Measurements from ENCODE around the gene ALX3.

ALX3 gene

DNA sequence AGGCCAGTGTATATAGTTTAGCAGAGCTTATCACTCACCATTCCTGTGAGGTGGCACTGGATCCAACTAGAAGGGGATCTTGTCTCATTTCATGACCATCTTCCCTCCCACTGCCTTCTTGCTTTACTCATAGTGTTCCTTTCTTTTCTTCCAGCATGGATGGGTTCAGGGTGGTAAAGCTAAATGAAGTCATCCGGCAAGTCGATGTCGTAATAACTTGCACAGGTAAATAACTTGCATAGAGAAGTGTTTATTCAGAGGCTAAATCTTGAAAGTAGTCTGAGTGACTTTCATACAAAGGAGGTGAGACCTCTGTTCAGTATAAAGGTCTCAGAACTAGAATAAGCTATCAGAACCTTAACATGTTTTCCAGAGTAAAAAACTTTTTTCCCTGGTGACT is 52.7 kb downstream of the ALX3 start:
- FAIRE-seq, result no peak

DNA sequence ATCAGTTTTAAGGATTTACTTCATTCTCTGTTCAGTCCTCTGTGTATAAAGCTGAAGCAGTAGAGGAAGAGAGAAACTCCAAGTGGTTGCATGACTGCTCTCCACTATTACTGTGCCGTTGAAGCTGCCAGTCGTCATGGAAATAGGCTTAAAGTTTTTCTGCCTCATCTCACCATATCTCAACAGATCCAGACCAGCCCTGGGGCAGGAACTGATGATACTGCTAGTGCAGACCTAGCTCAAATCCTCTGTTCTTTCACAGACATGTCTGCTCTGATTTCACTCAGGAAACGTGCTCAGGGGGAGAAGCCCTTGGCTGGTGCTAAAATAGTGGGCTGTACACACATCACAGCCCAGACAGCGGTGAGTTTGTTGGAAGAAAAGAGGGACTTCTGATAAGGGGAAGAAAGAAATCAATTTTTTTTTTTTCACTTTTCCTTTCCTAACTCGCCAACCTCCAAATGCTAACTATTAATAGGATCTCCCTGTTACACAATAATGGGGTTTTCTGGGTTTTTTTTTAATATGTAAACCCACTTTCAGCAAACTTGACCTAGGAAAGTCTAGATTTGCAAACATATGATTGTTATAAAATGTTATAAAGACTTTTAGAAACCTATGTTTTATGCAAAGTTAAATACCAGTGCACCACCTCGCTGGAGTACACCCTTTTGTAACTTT is 58.2 kb downstream of the ALX3 start:
- FAIRE-seq (no peak), DNase-seq (ENCODE audit: insufficient read length, low spot score) (peak; percentile 17)
- TF ChIP-seq POLR2A (IDR thresholded peaks at IDR 0.05; ENCODE audit: low read depth, low read length) (no peak), PAX5 (IDR thresholded peaks at IDR 0.05; ENCODE audit: insufficient read depth, low read length, severe bottlenecking) (no peak), SPI1 (IDR thresholded peaks at IDR 0.05; ENCODE audit: low read depth, low read length) (no peak; the same call in 1 of the 2 replicates), POU2F2 (IDR thresholded peaks at IDR 0.05; ENCODE audit: low read depth, low read length) (no peak), POLR2AphosphoS5 (IDR thresholded peaks at IDR 0.05; ENCODE audit: low read depth, low read length) (no peak), TAF1 (IDR thresholded peaks at IDR 0.05; ENCODE audit: low read depth, low read length) (no peak)

More for the DNA sequence above, 52.7 kb downstream of the ALX3 start:
- DNase-seq (ENCODE audit: insufficient read length, low spot score), result no peak
- TF ChIP-seq PAX5 (IDR thresholded peaks at IDR 0.05; ENCODE audit: insufficient read depth, low read length, severe bottlenecking) (no peak), TAF1 (IDR thresholded peaks at IDR 0.05; ENCODE audit: low read depth, low read length) (no peak), SPI1 (IDR thresholded peaks at IDR 0.05; ENCODE audit: low read depth, low read length) (no peak), POLR2A (IDR thresholded peaks at IDR 0.05; ENCODE audit: low read depth, low read length) (no peak), POLR2AphosphoS5 (IDR thresholded peaks at IDR 0.05; ENCODE audit: low read depth, low read length) (no peak), POU2F2 (IDR thresholded peaks at IDR 0.05; ENCODE audit: low read depth, low read length) (no peak)

DNA sequence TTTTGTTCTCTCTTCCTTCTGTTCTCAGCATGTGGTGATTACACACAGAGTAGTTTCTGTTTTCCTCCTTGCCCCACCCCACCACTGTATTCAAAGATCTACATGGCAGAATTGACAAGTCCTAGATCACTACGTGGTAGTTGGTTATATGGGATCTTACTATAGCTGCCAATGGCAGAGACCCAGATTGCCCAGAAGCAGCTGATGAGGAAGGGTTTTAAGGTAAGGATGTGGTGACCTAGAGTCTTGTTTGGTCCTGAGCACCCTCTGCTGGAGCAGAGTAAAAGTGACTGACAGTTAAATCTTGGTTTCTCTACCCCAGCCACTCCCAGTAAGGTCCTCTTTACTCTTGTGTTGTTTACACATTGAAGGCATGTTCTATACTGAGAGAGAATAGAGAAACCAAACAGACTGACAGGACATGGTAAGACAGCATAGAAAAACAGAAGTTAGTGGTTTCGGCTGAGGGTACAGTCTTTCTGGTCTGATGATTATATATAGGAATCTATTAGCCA is 58.9 kb downstream of the ALX3 start:
- peak; percentile 51 for DNase-seq (ENCODE audit: insufficient read length, low spot score)
- peak; percentile 91 for FAIRE-seq

More for the DNA sequence above, 58.9 kb downstream of the ALX3 start:
- TF ChIP-seq POU2F2 (IDR thresholded peaks at IDR 0.05; ENCODE audit: low read depth, low read length) (no peak), POLR2AphosphoS5 (IDR thresholded peaks at IDR 0.05; ENCODE audit: low read depth, low read length) (no peak), PAX5 (IDR thresholded peaks at IDR 0.05; ENCODE audit: insufficient read depth, low read length, severe bottlenecking) (no peak), TAF1 (IDR thresholded peaks at IDR 0.05; ENCODE audit: low read depth, low read length) (no peak), SPI1 (IDR thresholded peaks at IDR 0.05; ENCODE audit: low read depth, low read length) (no peak), POLR2A (IDR thresholded peaks at IDR 0.05; ENCODE audit: low read depth, low read length) (no peak)
